IMR-90 (cell line): ENCODE data around the gene HNRNPH2. TPM values are rescaled to one million over a fixed set of nuclear protein-coding genes. Genes with fewer than 3 reads are reported as not detected.
A peak's percentile ranks its signal among the peaks of the same experiment; 100 is the strongest.

ENCODE experiments used
- ATAC-seq: fragments of 200-7000 bp; cut with Tn5 transposase; 2 replicates; pipeline ENCODE4 v1.9.1; 2020; ENCODE audit warnings: low read depth, mild to moderate bottlenecking, moderate library complexity
- BruUV-seq: library from RNA; stranded (reverse); fragments of 400-500 nt; replicated peaks from 2 replicates; lab custom pipeline; 2021; lab: Mats Ljungman, UMichigan
- CTCF ChIA-PET: fragments of 300-600 bp; formaldehyde crosslinking; extraction: SDS; loops from one replicate; lab custom pipeline; 2021; ENCODE audit warnings: antibody characterized with exemption; lab: Yijun Ruan, JAX
- POLR2A ChIA-PET: fragments of 300-600 bp; sonication (Branson Sonifier 250); formaldehyde crosslinking; loops from one replicate; lab custom pipeline; 2022; ENCODE audit warnings: antibody characterized with exemption; ENCODE audit not compliant: unreplicated experiment; lab: Charles Lee
- DNase-seq: peaks from one replicate; pipeline ENCODE4 v3.0.0; 2013
- H2AFZ ChIP-seq: replicated peaks from 2 replicates; pipeline ENCODE3; 2013; ENCODE audit warnings: low read length, mild to moderate bottlenecking; ENCODE audit not compliant: poor library complexity
- H2AK5ac ChIP-seq: 2 replicates; pipeline ENCODE4 v1.6.1; 2013; ENCODE audit warnings: low read depth, low read length, inconsistent platforms
- H2AK9ac ChIP-seq: replicated peaks from 2 replicates; pipeline ENCODE3; 2013; ENCODE audit warnings: mild to moderate bottlenecking, low read depth, low read length, moderate library complexity; ENCODE audit not compliant: poor library complexity
- H2BK120ac ChIP-seq: 2 replicates; pipeline ENCODE4 v1.6.1; 2013; ENCODE audit warnings: low read depth, low read length, inconsistent platforms
- H2BK15ac ChIP-seq: 3 replicates; pipeline ENCODE4 v1.6.1; 2013; ENCODE audit warnings: low read depth, low read length, inconsistent platforms
- H2BK20ac ChIP-seq: 2 replicates; pipeline ENCODE4 v1.6.1; 2013; ENCODE audit warnings: low read depth, mild to moderate bottlenecking, inconsistent platforms, low read length, moderate library complexity
- H2BK5ac ChIP-seq: 2 replicates; pipeline ENCODE4 v1.6.1; 2013; ENCODE audit warnings: mild to moderate bottlenecking, low read depth, low read length, inconsistent platforms; ENCODE audit not compliant: poor library complexity, severe bottlenecking
- H3K14ac ChIP-seq: replicated peaks from 2 replicates; pipeline ENCODE4 v1.6.1; 2013; ENCODE audit warnings: low read depth, low read length, inconsistent platforms
- H3K18ac ChIP-seq: 2 replicates; pipeline ENCODE4 v1.6.1; 2013; ENCODE audit warnings: low read depth, low read length, control low read depth
- H3K23ac ChIP-seq: 2 replicates; pipeline ENCODE4 v1.6.1; 2013; ENCODE audit warnings: low read depth, low read length, inconsistent platforms
- H3K27ac ChIP-seq: 2 replicates; pipeline ENCODE4 v1.5.1; 2013; ENCODE audit warnings: mild to moderate bottlenecking, control low read depth, low read length; ENCODE audit not compliant: insufficient read depth
- H3K27me3 ChIP-seq: 2 replicates; pipeline ENCODE4 v1.6.1; 2013; ENCODE audit warnings: low read length; ENCODE audit not compliant: control insufficient read depth, insufficient read depth
- H3K36me3 ChIP-seq: 2 replicates; pipeline ENCODE4 v1.6.1; 2013; ENCODE audit warnings: low read length, mixed read lengths; ENCODE audit not compliant: control insufficient read depth, insufficient read depth
- H3K4ac ChIP-seq: 2 replicates; pipeline ENCODE4 v1.6.1; 2013; ENCODE audit warnings: low read depth, low read length, inconsistent platforms
- H3K4me1 ChIP-seq: 2 replicates; pipeline ENCODE4 v1.6.1; 2013; ENCODE audit warnings: low read length, mixed read lengths; ENCODE audit not compliant: control insufficient read depth, insufficient read depth
- H3K4me2 ChIP-seq: 2 replicates; pipeline ENCODE4 v1.6.1; 2013; ENCODE audit warnings: low read depth, mild to moderate bottlenecking, control low read depth, low read length, moderate library complexity
- H3K4me3 ChIP-seq: 2 replicates; pipeline ENCODE4 v1.5.1; 2013; ENCODE audit warnings: low read depth, mild to moderate bottlenecking, control low read depth, low read length, moderate library complexity; ENCODE audit not compliant: insufficient read depth
- H3K56ac ChIP-seq: 2 replicates; pipeline ENCODE4 v1.6.1; 2013; ENCODE audit warnings: low read length, inconsistent platforms; ENCODE audit not compliant: insufficient read depth; ENCODE audit errors: extremely low read depth
- H3K79me1 ChIP-seq, 2 experiments: 2 replicates each; pipeline ENCODE4 v1.6.1; 2013; ENCODE audit warnings: low read length in 2 of 2, inconsistent platforms in 1 of 2, low read depth in 1 of 2
- H3K9ac ChIP-seq: 2 replicates; pipeline ENCODE4 v1.6.1; 2013; ENCODE audit warnings: low read depth, low read length, control low read depth
- H3K9me1 ChIP-seq: 2 replicates; pipeline ENCODE4 v1.6.1; 2013; ENCODE audit warnings: low read length, inconsistent platforms; ENCODE audit not compliant: insufficient read depth
- H3K9me3 ChIP-seq: 2 replicates; pipeline ENCODE4 v1.6.1; 2013; ENCODE audit warnings: low read length; ENCODE audit not compliant: control insufficient read depth, insufficient read depth
- H4K20me1 ChIP-seq: 2 replicates; pipeline ENCODE4 v1.6.1; 2013; ENCODE audit warnings: low read length, inconsistent platforms; ENCODE audit not compliant: insufficient read depth
- H4K5ac ChIP-seq: 2 replicates; pipeline ENCODE4 v1.6.1; 2013; ENCODE audit warnings: mild to moderate bottlenecking, low read depth, low read length, control low read depth
- H4K8ac ChIP-seq, 2 experiments: 2 replicates each; pipeline ENCODE4 v1.6.1; 2013; ENCODE audit warnings: low read depth in 2 of 2, low read length in 2 of 2, control low read depth in 1 of 2, inconsistent platforms in 1 of 2
- H4K91ac ChIP-seq: 2 replicates; pipeline ENCODE4 v1.6.1; 2013; ENCODE audit warnings: low read depth, low read length, inconsistent platforms; ENCODE audit not compliant: insufficient read depth
- BHLHE40 ChIP-seq: fragments of 150-350 bp; IDR thresholded peaks from 2 replicates; pipeline ENCODE4 v1.6.1; 2016; ENCODE audit warnings: mild to moderate bottlenecking, low read depth, low read length
- CEBPB ChIP-seq: IDR thresholded peaks from 2 replicates; pipeline ENCODE4 v1.6.1; 2012; ENCODE audit warnings: low read depth, low read length, improper control_type of control experiment
- CHD1 ChIP-seq: IDR thresholded peaks from 2 replicates; pipeline ENCODE4 v1.6.1; 2012; ENCODE audit warnings: low read depth, low read length, improper control_type of control experiment
- FOS ChIP-seq: fragments of 150-350 bp; IDR thresholded peaks from 2 replicates; pipeline ENCODE4 v1.6.1; 2016; ENCODE audit warnings: low read depth, low read length
- MAFK ChIP-seq: IDR thresholded peaks from 2 replicates; pipeline ENCODE4 v1.6.1; 2012; ENCODE audit warnings: low read depth, low read length, improper control_type of control experiment
- MAZ ChIP-seq: IDR thresholded peaks from 2 replicates; pipeline ENCODE4 v1.6.1; 2012; ENCODE audit warnings: low read depth, mild to moderate bottlenecking, low read length, improper control_type of control experiment, moderate library complexity, borderline replicate concordance
- POLR2A ChIP-seq: IDR thresholded peaks from 2 replicates; pipeline ENCODE4 v1.6.1; 2012; ENCODE audit warnings: mild to moderate bottlenecking, low read depth, low read length
- RAD21 ChIP-seq: IDR thresholded peaks from 2 replicates; pipeline ENCODE4 v1.6.1; 2012; ENCODE audit warnings: low read length, improper control_type of control experiment
- RCOR1 ChIP-seq: IDR thresholded peaks from 2 replicates; pipeline ENCODE4 v1.6.1; 2012; ENCODE audit warnings: mild to moderate bottlenecking, low read length, improper control_type of control experiment; ENCODE audit not compliant: insufficient replicate concordance
- RFX5 ChIP-seq: IDR thresholded peaks from 2 replicates; pipeline ENCODE4 v1.8.0; 2012; ENCODE audit warnings: low read depth, mild to moderate bottlenecking, low read length, moderate library complexity
- WGBS, 2 experiments: methylation state at CpG; one replicate each; pipeline versions ENCODE4 v1.1.5 to v1.1.7; 2013; ENCODE audit warnings: missing lambda C conversion rate in 2 of 2; ENCODE audit not compliant: insufficient read length in 1 of 2; ENCODE audit errors: extremely low coverage in 2 of 2; 5-methylcytosine and 5-hydroxymethylcytosine counted together
- dilution Hi-C: fragments of 300-500 bp; cut with HindIII; formaldehyde crosslinking; loops from one replicate; pipeline ENCODE4 v1.14.3; 2018; ENCODE audit warnings: low sequenced_read_pairs; ENCODE audit not compliant: unreplicated experiment
- in situ Hi-C: fragments of 300-500 bp; cut with MboI; formaldehyde crosslinking; loops from 3 replicates; pipeline ENCODE4 v1.14.3; 2019; ENCODE audit warnings: low sequenced_read_pairs, inconsistent platforms, mixed read lengths
- intact Hi-C: fragments of 100-400 bp; cut with micrococcal nuclease; formaldehyde crosslinking; loops from 2 replicates; pipeline ENCODE4 v1.10.0; 2022
- polyA plus RNA-seq, 3 experiments: library from polyadenylated mRNA; depleted of rRNA; stranded (reverse); fragments of >200 nt; gene quantifications; 2 replicates each; pipeline ENCODE4 v1.2.3, GENCODE V29; 2012; ENCODE audit warnings: low replicate concordance in 1 of 3
- total RNA-seq: library from RNA; depleted of rRNA; stranded (reverse); fragments of >200 nt; gene quantifications from 2 replicates; pipeline ENCODE4 v1.2.3, GENCODE V29; 2012
- TF ChIP-seq, protein P1 (sequence below): conservative IDR thresholded peaks from 2 replicates; pipeline ENCODE4 v1.5.1; 2012; ENCODE audit warnings: mild to moderate bottlenecking, low read depth, low read length, improper control_type of control experiment
- TF ChIP-seq, protein P2 (sequence below): fragments of 150-350 bp; IDR thresholded peaks from 2 replicates; pipeline ENCODE4 v1.6.1; 2016; ENCODE audit warnings: low read depth, mild to moderate bottlenecking, low read length, moderate library complexity, borderline replicate concordance
- TF ChIP-seq, protein P3 (sequence below): fragments of 150-350 bp; IDR thresholded peaks from 2 replicates; pipeline ENCODE4 v1.6.1; 2017; ENCODE audit warnings: mild to moderate bottlenecking, antibody characterized with exemption, low read length, low read depth

HNRNPH2 gene
- total and polyA plus RNA-seq, 2 of the 4 experiments (the other 2 are of a cell fraction) = 42.8 to 54.3 TPM

DNA sequence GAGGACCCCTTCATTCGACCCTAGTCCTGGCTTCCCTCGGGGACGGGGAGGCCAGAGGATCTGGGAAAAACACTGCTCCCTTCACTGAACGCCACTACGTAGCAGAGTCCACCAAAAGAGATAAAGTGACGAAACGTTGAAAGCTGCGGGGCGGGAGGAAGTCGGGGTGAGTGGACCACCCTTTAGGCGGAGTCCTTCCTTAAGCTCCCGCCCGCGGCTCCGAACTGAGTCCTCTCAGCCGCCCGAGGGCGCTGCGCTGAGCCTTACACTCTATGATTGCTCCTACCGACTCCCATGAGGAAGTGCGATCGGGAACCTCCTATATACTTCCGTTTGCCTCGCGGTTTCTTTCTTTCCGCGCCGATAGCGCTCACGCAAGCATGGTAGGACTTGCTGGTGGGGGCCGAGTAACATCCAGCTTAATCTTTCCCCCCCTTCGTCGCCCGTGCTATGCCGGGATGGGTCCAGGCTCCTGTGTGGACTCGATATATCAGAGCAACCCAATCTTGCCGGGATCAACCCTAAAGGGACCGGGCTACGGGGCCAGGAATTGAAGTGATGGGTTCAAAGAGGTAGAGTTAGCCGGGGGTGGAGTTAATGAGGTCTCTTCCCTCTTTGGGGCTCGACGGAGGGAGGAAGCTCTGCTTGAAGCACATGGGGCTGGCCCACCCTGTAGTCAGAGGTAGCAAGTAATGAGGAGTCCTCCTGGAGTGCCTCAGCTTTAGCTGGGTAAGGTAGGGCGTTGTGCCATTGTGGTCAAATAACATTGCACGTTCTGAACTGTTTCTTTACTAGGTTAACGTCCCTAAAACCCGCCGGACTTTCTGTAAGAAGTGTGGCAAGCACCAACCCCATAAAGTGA lies 17.1 kb upstream of the HNRNPH2 start, which contains the start of gene RPL36A:
Gene RPL36A, plus strand, starts transcription at position 348 of the 862 bp plus-strand sequence. Its CDS starts 33 bp downstream, at position 381.
- Histone ChIP-seq H2BK20ac (no peak within 1 kb of the TSS), H2BK120ac (peak within 1 kb of the TSS; percentile 41), H2AK5ac (peak within 1 kb of the TSS; percentile 95), H3K27me3 (peaks cover 9% of the 10 kb centered on the region; the same call in 1 of the 2 replicates), H2BK5ac (peak within 1 kb of the TSS; percentile 49), H4K91ac (peak within 1 kb of the TSS; percentile 89), H3K23ac (peak within 1 kb of the TSS; percentile 91), H3K9me3 (no peaks in the 10 kb centered on the region), H3K36me3 (peaks cover 9% of the 10 kb centered on the region; the same call in 1 of the 2 replicates), H2AK9ac (peak within 1 kb of the TSS; percentile 84), H4K5ac (peak within 1 kb of the TSS; percentile 91), H3K4ac (peak within 1 kb of the TSS; percentile 91), H3K18ac (peak within 1 kb of the TSS; percentile 39), H3K4me2 (peak within 1 kb of the TSS; percentile 96), H2BK15ac (peak within 1 kb of the TSS; percentile 18; the same call in 1 of the 3 replicates), H3K27ac (peak within 1 kb of the TSS; percentile 61), H3K4me1 (no peaks in the 10 kb centered on the region), H3K79me1 (peaks cover 0 to 16% of the 10 kb centered on the region in 2 experiments; a peak in 2 of 4 replicates), H3K56ac (peak within 1 kb of the TSS; percentile 66), H3K4me3 (peak within 1 kb of the TSS; percentile 74), H4K8ac (peak within 1 kb of the TSS; percentile 88 to 96), H3K9ac (peak within 1 kb of the TSS; percentile 91), H3K9me1 (peaks cover 4% of the 10 kb centered on the region), H2AFZ (peak within 1 kb of the TSS; percentile 85), H4K20me1 (peaks cover 13% of the 10 kb centered on the region; the same call in 1 of the 2 replicates), H3K14ac (peak within 1 kb of the TSS; percentile 96)
- intact Hi-C loops = loop anchor here (1.0 kb wide), 1 partner anchor 42 kb away; no protein-coding TSS in a partner anchor
- ChIA-PET CTCF (interaction anchor here (0.7 to 1.2 kb wide), 3 partner anchors 12 to 69 kb away, joined by 3 read pairs; no protein-coding TSS in a partner anchor), POLR2A (interaction anchor here (0.5 kb wide), 1 partner anchor 116 kb away, joined by 3 read pairs; no protein-coding TSS in a partner anchor)
- 46% methylated on average over 18 of the region's 47 CpGs; no CpG with 5 or more reads in 1 of the 2 experiments for WGBS, 2 experiments
- DNase-seq = peak; percentile 89
- dilution Hi-C loops = no loop called here
- peak; percentile 99 for ATAC-seq
- in situ Hi-C loops = no loop called here
- TSS peak; percentile 70 for BruUV-seq
- TF ChIP-seq CEBPB (no peak), RAD21 (no peak; the same call in 1 of the 2 replicates), RCOR1 (no peak), MAFK (no peak), FOS (no peak), BHLHE40 (no peak), POLR2A (peak; percentile 98), CHD1 (no peak), MAZ (no peak; the same call in 1 of the 2 replicates), RFX5 (no peak)
- TF ChIP-seq, protein P1, sequence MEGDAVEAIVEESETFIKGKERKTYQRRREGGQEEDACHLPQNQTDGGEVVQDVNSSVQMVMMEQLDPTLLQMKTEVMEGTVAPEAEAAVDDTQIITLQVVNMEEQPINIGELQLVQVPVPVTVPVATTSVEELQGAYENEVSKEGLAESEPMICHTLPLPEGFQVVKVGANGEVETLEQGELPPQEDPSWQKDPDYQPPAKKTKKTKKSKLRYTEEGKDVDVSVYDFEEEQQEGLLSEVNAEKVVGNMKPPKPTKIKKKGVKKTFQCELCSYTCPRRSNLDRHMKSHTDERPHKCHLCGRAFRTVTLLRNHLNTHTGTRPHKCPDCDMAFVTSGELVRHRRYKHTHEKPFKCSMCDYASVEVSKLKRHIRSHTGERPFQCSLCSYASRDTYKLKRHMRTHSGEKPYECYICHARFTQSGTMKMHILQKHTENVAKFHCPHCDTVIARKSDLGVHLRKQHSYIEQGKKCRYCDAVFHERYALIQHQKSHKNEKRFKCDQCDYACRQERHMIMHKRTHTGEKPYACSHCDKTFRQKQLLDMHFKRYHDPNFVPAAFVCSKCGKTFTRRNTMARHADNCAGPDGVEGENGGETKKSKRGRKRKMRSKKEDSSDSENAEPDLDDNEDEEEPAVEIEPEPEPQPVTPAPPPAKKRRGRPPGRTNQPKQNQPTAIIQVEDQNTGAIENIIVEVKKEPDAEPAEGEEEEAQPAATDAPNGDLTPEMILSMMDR = peak; percentile 74
- TF ChIP-seq, protein P2, sequence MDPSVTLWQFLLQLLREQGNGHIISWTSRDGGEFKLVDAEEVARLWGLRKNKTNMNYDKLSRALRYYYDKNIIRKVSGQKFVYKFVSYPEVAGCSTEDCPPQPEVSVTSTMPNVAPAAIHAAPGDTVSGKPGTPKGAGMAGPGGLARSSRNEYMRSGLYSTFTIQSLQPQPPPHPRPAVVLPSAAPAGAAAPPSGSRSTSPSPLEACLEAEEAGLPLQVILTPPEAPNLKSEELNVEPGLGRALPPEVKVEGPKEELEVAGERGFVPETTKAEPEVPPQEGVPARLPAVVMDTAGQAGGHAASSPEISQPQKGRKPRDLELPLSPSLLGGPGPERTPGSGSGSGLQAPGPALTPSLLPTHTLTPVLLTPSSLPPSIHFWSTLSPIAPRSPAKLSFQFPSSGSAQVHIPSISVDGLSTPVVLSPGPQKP = no peak
- TF ChIP-seq, protein P3, sequence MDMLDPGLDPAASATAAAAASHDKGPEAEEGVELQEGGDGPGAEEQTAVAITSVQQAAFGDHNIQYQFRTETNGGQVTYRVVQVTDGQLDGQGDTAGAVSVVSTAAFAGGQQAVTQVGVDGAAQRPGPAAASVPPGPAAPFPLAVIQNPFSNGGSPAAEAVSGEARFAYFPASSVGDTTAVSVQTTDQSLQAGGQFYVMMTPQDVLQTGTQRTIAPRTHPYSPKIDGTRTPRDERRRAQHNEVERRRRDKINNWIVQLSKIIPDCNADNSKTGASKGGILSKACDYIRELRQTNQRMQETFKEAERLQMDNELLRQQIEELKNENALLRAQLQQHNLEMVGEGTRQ = no peak
